Motor neuron (in vitro differentiated cells): ENCODE results near the gene ACVR1. TPM values are rescaled to one million over a fixed set of nuclear protein-coding genes. Genes with fewer than 3 reads are reported as not detected.

Experiments used
- ATAC-seq, 8 experiments: fragments of 200-7000 bp; cut with Tn5 transposase; replicated peaks in 6 of 8; 2 replicates each; pipeline ENCODE4 v1.8.0; 2021; ENCODE audit warnings: mild to moderate bottlenecking in 8 of 8, moderate library complexity in 8 of 8
- H3K27ac ChIP-seq, 2 donors: fragments of 250-450 bp; sonication (Bioruptor Pico); 2 replicates each; pipeline ENCODE4 v1.9.0; 2021; ENCODE audit warnings: antibody characterized with exemption in 2 of 2, mild to moderate bottlenecking in 2 of 2, moderate library complexity in 1 of 2
- H3K4me1 ChIP-seq, 2 donors: fragments of 250-450 bp; sonication (Bioruptor Pico); replicated peaks in 1 of 2; 2 replicates each; pipeline ENCODE4 v1.6.1; 2021; ENCODE audit warnings: antibody characterized with exemption in 2 of 2, mild to moderate bottlenecking in 2 of 2, moderate library complexity in 1 of 2
- H3K4me3 ChIP-seq, 5 donors: fragments of 250-450 bp; sonication (Bioruptor Pico); 2 replicates each; pipeline ENCODE4 v1.9.0; 2021; ENCODE audit warnings: antibody characterized with exemption in 5 of 5, mild to moderate bottlenecking in 5 of 5, moderate library complexity in 4 of 5
- WGBS, 10 experiments: fragments of 450-650 bp; shearing (Covaris generic); methylation state at CpG; one replicate each; pipeline ENCODE4 v1.0.0; 2022; 5-methylcytosine and 5-hydroxymethylcytosine counted together
- in situ Hi-C, 9 experiments: fragments of 400-800 bp; cut with MboI; loops; one replicate each; pipeline ENCODE4 v1.15.0; 2021; ENCODE audit warnings: low sequenced_read_pairs in 9 of 9, low pct_unique_long_range_greater_than_20kb in 2 of 9; ENCODE audit not compliant: unreplicated experiment in 9 of 9
- total RNA-seq, 8 experiments: library from RNA; unstranded; fragments of 300-600 nt; gene quantifications; 2 replicates each; pipeline versions ENCODE4 v1.2.3 to v1.2.4, GENCODE V29; 2022

Gene ACVR1
- total RNA-seq, 8 experiments from 2014 or later: 3.1 to 32.9 (median 12.7) TPM

DNA sequence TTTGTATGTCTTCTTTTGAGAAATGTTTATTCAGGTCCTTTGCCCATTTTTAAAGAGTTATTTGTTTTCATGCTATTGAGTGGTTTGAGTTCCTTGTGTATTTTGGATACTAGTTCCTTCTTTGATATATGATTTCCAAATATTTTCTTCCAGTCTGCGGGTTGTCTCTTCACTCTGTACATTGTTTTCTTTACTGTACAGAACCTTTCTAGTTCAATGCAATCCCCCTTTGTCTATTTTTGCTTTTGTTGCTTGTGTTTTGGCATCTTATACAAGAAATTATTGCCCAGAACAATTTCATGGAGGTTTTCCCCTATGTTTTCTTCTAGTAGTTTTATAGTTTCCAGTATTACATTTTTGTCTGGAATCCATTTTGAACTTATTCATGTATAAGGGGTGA lies 185.0 kb downstream of the ACVR1 start:
- Histone ChIP-seq H3K4me3 (no peak overlapping the region), H3K27ac (no peak overlapping the region), H3K4me1 (no peaks in the 10 kb centered on the region)
- WGBS, 10 experiments: 50 to 100% (median 88%) methylated on average over 1 of the region's 1 CpG; no CpG with 5 or more reads in 2 of the 10 experiments
- ATAC-seq: no peak
- in situ Hi-C loops: no loop called here

Other genes with a start within 250 kb of the ACVR1 start
- gene ACVR1C, start 247.5 kb downstream of the ACVR1 start, total RNA-seq: under 1 TPM; 0.08 to 0.93 (median 0.17) TPM
- gene UPP2, start 225.5 kb upstream of the ACVR1 start, total RNA-seq: 1 to 10 TPM in 1 of 8 experiments, under 1 TPM in 5, not detected in 2; 0.05 to 1.1 (median 0.19) TPM